ENCODE data around the gene APEH.

DNA sequence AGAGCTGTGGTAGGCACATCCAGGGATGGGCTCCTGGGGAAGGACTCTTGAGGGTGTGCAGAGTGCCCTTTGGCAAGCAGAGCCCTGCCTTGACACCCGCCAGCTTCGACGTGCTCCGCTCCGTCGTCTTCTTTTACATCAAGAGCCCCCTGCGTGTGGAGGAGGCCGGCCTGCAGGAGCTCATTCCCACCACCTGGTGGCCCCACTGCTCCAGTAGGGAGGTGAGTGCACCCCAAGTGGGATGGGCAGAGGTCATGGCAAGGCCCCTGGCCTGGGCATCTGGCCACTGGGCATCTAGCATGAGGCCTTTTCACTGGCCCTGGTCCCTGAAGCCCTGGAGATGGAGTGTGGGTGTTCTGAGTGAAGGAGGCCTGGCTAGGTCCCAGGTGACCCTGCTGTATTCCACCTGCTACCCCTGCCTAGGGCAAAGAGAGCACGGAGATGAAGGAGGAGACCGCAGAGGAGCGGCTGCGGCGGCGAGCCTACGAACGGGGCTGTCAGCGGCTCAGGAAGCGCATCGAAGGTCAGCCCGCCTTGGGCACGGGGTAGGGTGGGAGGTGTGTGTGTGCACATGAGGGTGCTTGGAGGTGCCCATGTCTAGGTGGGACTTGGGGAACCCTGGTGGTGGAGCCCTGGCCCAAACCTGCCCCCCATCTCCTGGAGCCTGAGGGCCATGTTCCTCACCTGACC lies 27.4 kb downstream of the APEH start:
- TF ChIP-seq, protein P1, sequence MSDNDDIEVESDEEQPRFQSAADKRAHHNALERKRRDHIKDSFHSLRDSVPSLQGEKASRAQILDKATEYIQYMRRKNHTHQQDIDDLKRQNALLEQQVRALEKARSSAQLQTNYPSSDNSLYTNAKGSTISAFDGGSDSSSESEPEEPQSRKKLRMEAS (IDR thresholded peaks at IDR 0.05), result no peak
- TF ChIP-seq, protein P2, sequence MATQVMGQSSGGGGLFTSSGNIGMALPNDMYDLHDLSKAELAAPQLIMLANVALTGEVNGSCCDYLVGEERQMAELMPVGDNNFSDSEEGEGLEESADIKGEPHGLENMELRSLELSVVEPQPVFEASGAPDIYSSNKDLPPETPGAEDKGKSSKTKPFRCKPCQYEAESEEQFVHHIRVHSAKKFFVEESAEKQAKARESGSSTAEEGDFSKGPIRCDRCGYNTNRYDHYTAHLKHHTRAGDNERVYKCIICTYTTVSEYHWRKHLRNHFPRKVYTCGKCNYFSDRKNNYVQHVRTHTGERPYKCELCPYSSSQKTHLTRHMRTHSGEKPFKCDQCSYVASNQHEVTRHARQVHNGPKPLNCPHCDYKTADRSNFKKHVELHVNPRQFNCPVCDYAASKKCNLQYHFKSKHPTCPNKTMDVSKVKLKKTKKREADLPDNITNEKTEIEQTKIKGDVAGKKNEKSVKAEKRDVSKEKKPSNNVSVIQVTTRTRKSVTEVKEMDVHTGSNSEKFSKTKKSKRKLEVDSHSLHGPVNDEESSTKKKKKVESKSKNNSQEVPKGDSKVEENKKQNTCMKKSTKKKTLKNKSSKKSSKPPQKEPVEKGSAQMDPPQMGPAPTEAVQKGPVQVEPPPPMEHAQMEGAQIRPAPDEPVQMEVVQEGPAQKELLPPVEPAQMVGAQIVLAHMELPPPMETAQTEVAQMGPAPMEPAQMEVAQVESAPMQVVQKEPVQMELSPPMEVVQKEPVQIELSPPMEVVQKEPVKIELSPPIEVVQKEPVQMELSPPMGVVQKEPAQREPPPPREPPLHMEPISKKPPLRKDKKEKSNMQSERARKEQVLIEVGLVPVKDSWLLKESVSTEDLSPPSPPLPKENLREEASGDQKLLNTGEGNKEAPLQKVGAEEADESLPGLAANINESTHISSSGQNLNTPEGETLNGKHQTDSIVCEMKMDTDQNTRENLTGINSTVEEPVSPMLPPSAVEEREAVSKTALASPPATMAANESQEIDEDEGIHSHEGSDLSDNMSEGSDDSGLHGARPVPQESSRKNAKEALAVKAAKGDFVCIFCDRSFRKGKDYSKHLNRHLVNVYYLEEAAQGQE (IDR thresholded peaks at IDR 0.05), result no peak
- TF ChIP-seq TAF1 (conservative IDR thresholded peaks at IDR 0.05) (no peak), RAD21 (IDR thresholded peaks at IDR 0.05) (peak in 1 of 2 donors; percentile 60), YY1 (IDR thresholded peaks at IDR 0.05) (no peak), EGR1 (IDR thresholded peaks at IDR 0.05; ENCODE audit: low read depth in 2 of 2) (no peak), JUND (IDR thresholded peaks at IDR 0.05) (no peak), RXRA (IDR thresholded peaks at IDR 0.05) (peak in 1 of 2 donors; percentile 47), HNF4G (IDR thresholded peaks at IDR 0.05) (no peak), GABPA (IDR thresholded peaks at IDR 0.05 in 1 of 2, conservative IDR thresholded peaks at IDR 0.05 in 1 of 2) (no peak)
- TF ChIP-seq, protein P3, sequence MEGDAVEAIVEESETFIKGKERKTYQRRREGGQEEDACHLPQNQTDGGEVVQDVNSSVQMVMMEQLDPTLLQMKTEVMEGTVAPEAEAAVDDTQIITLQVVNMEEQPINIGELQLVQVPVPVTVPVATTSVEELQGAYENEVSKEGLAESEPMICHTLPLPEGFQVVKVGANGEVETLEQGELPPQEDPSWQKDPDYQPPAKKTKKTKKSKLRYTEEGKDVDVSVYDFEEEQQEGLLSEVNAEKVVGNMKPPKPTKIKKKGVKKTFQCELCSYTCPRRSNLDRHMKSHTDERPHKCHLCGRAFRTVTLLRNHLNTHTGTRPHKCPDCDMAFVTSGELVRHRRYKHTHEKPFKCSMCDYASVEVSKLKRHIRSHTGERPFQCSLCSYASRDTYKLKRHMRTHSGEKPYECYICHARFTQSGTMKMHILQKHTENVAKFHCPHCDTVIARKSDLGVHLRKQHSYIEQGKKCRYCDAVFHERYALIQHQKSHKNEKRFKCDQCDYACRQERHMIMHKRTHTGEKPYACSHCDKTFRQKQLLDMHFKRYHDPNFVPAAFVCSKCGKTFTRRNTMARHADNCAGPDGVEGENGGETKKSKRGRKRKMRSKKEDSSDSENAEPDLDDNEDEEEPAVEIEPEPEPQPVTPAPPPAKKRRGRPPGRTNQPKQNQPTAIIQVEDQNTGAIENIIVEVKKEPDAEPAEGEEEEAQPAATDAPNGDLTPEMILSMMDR (IDR thresholded peaks at IDR 0.05; ENCODE audit: low read depth, low read length, missing input control), result peak; percentile 23

Data from liver (tissue), 3 donors.